Mesenteric fat pad (tissue), 1 donor: ENCODE results near the gene SLC39A11. TPM values are rescaled to one million over a fixed set of nuclear protein-coding genes. Genes with fewer than 3 reads are reported as not detected.

ENCODE experiments used
- DNase-seq: peaks from one replicate; pipeline ENCODE4 v3.0.0-alpha.2; 2020; ENCODE audit warnings: low spot score
- total RNA-seq: library from RNA; stranded (reverse); fragmentation: NEBNext Ultra II Directional; extraction: Animal tissue kit (Norgen Biotek cat#: 25700); gene quantifications from one replicate; pipeline ENCODE4 v1.2.1, GENCODE V29; 2021
- donor health status: DM: yes; HTN: yes; CAD: no.

SLC39A11 gene
- total RNA-seq, 1 donor from 2014 or later: 36.2 TPM

- DNase-seq: no peak
Observed at GRCh38 chr17:72697602-72698146, 394.8 kb downstream of the SLC39A11 start.

DNA sequence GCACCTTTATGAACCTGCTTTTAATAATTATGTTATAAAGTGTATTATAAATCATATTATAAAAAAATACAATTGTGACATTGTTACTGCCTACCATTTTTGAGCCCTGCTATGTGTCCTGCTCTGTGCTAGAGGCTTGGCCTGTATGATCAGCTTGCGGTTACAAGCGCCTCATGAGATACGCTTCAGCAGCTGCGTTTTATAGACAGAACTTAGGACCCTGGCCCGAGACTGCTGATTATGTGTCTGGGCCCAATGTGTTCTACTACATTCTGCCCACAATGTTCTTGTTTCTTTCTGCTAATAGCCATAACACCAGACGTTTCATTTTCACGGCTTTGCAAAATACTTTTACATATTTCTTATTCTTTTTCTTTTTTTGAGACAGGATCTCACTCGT, 395.8 kb downstream of the SLC39A11 start:
- DNase-seq: no peak

- no peak for DNase-seq
Observed at GRCh38 chr17:72696156-72696555, 396.3 kb downstream of the SLC39A11 start.

DNA sequence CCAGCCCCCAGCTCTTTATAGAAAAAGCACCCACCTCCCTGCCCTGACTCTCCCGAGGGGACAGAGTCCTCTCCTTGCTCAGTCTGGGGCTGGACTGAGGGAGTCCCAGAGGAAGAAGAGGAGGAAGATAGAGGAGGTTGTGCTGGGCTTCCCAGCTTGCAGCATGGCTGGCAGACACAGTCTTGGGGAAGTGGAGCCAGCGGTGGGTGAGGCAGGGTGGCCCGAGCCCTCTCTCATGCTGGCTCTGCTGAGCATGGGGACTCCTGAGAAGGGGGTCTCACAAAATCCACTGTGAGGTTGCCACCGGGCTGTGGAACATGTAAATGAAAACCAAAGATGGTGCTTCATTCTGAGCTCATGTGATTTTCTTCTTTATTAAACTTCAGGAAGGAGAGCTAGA, 398.5 kb downstream of the SLC39A11 start:
- DNase-seq: no peak

- no peak for DNase-seq
Observed at GRCh38 chr17:72693151-72693878, 399.2 kb downstream of the SLC39A11 start.

- no peak for DNase-seq
Observed at GRCh38 chr17:72692676-72693075, 399.8 kb downstream of the SLC39A11 start.

GRCh38 chr17:72691586-72691985, 400.9 kb downstream of the SLC39A11 start:
- DNase-seq: no peak

DNA sequence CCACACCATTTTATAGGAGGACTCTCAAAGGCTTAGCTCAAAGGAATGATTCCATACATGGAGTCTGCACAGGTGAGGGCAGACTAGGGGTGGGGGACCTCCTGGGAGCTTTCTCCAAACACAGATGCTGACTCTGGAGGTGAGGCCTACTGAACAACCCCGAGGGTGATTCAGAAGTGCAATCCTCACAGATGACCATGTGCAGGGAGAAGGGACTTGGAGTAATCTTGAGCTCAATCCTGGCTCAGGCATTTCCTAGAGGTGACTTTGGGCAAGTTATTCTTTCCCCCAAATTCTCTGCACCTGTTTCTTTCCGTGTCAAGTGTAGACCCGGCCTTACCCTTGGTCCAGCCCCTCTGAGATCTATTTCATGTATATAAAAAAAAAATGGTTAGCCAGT, 401.5 kb downstream of the SLC39A11 start:
- no peak for DNase-seq

DNA sequence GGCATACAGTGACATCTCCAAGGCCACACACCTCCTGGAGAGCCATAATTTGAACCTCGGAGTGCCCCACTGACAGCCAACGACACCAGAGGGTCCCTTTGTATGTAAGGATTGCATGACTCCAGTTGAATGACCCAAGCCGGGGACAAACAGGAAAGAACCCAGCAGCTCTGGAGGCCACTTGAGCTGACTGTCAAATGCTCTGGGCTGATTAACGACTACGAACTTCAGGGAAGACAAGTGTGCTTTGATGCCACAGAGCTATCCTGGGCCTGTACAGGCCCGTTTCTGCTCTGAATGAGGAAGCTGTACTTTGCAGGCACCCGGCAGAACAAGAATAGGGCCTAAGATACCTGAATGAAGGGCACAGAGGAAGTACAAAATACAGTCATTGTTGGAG, 404.6 kb downstream of the SLC39A11 start:
- no peak for DNase-seq

GRCh38 chr17:72684405-72685020, 408.0 kb downstream of the SLC39A11 start:
- DNase-seq: no peak

DNA sequence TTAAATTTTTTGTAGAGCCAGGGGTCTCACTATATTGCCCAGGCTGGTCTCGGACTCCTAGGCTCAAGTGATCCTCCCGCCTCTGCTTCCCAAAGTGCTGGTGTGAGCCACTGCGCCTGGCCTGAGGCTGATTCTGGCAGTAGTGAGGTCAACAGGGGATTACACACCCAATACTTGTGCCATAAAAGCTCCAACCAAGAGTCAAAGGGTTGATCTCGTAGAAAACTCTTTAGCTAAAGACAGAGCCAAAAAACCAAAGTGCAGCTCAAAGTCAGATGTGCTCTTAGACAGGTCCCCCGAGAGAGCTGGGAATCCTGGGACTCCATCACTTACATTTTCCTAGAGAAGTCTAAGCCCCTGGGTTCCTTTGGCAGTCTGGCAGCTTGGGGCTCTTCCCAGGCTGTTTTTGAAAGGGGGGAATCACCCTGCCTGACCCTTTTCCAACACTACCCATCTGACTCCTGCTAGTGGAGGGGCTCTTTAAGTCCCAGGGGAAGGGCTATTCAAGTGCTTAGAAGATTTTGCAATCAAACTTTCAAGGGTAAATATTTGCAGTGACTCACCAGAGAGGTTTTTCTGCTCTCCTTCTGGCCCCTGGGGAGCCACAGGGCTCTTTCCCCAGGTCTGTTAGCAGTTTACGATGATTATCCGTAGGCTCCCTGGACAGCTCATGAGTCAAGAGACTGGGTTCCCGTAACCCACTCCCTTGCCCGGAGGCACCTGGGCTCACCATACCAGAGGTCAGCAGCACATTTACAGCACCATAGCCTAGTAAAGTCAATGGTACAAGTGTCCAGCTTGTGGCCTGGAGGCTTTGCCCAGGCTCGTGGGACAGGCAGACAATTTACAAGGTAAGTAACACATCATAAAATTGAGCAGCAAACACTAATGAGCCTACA, 408.7 kb downstream of the SLC39A11 start:
- no peak for DNase-seq

DNA sequence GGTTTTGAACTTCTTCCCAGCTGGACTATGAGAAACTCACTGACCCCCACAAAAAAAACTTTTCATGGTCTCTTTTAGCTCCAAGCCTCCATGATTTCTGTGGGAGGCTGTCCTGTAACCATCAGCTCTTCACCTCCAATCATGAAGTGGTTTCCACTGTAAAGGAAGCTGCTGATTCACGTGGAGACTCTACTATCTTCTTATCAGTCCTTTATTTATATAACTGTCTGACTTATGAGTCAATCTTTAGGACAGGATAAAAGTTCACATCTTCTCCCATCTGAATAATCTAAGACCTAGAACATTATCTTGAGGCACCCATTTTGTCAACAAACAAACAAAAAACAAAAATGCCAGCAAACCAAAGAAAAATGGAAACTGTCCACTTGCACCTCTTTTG, 409.9 kb downstream of the SLC39A11 start:
- DNase-seq: no peak

DNA sequence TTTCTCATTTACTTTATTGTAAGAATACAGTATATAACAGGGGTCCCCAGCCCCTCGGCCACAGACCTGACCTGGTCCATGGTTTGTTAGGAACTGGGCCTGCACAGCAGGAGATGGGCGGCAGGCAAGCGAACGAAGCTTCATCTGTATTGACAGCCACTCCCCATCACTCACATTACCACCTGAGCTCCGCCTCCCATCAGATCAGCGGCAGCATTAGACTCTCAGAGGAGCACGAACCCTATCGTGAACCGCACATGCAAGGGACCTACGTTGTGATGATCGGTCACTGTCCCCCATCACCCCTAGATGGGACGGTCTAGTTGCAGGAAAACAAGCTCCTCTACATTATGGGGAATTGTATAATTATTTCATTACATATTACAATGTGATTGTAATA, 410.6 kb downstream of the SLC39A11 start:
- DNase-seq: no peak

GRCh38 chr17:72677714-72678390, 414.6 kb downstream of the SLC39A11 start:
- DNase-seq: no peak

DNA sequence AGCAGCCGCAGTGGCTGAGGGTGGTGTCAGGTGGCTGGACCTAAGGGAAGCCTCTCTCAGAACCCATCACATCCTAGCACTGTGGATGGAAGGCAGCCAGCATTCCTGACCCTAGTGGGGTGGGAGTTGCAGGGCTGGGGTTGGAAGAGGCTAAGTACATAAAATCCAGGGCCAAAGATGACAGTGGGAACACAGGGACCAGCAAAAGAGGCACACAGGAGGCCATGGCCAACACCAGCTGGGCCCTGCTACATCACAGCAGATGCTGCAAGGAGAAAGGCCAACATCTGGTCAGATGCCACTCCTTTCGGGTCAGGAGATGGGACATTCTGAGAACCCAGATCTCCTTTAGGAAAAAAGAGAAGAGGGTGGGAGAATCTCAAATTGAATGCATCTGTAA, 415.4 kb downstream of the SLC39A11 start:
- no peak for DNase-seq

- no peak for DNase-seq
Observed at GRCh38 chr17:72672729-72673128, 419.8 kb downstream of the SLC39A11 start.

- DNase-seq: no peak
Observed at GRCh38 chr17:72671016-72671415, 421.5 kb downstream of the SLC39A11 start.

DNA sequence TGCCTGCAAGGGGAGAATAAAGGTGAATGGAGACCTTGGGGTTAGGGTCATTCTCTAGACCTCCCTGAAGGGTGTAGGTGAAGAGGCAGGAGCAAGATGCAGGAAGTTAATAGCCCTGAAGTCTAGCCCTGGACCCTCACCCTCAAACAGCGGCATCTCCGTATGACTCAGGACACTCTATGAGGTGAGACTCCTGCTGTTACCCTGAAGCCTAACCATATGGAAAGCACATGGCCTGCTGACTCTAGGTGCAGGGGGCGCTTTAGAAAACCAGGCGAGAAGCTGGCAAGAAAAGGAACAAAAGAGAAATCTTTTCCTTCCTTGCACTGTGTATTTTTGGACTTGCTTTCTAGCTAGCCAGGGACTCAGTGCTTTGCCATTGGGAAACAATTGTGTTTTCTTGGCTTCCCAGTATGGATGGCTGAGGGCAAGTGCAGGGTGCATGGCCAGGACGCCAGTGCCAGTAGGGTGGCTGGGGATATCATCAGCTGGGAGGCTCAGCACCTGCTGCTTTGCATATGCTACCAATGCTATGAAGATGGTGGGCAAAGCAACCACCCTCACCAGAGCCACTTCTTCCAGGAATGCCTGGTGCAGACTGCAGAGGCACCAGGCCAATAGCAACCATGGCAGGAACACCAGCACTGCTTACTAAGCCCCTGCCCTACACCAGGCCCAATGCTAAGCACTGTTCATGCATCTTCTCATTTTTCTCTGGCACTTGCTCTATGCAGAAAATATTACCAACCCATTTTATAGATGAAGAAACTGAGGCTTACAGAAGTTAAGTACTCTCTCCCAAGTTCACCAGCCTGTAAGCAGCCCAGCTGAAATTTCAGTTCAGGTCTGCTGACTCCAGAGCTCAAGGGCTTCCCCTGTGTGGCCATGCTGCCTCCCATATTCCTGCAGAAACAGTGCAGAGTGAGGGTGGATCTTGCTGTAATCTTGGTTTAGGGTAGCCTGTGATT, 425.1 kb downstream of the SLC39A11 start:
- no peak for DNase-seq

DNA sequence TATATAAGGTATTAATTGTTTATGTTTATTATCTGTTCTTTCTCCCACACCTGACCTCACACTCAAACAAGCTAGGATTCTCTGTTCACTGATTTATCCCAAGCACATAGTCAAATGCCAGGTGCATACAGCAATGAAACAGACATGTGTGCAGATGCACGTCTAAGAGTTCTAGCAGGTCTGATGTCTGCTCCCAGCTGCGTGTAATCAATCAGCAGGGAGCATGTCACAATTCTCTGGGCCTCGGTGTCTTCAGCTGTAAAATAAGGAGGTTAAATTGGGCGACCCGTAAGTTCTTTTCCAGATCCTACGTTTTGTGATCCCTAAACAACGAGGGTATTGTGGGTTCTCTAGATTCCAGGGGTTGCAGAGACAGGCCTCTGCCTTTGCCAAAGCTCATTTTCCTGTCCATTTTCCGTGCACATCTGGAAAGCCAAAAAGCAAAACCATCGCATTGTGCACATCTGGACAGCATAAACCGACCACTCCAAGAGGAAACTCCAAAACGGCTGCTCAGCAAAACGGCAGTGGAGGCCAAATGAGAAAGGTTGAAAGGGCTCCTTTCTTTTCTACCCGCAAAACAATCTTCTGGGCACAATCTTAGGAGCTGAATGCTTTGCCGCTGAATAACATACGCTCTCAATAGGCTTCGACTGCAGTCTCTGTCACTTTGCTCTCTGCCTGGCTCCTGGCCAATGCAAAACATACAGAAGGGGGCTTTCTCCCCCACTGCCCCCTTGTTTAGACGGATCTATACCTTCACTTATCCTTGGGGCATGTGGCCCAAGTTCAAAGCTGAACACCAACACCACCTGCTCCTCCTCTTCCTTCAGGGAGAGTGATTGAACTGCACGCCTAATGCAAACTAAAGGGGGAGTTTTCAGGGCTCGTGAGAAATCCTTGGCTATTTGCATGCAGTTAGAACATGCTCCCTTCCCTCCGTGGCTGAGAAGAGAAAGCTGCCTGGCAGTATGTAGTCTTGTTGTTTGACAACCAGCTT, 426.3 kb downstream of the SLC39A11 start:
- no peak for DNase-seq
